ENCODE data around the gene SLC22A2. TPM values are rescaled to one million over a fixed set of nuclear protein-coding genes. Genes with fewer than 3 reads are reported as not detected.

SLC22A2 gene
- total RNA-seq, 1 experiment from 2014 or later: 0.96 TPM

GRCh38 chr6:160248538-160248937 is 10.1 kb downstream of the SLC22A2 start:
- no peak for TF ChIP-seq USF2 (CRISPR knock-in tag; IDR thresholded peaks at IDR 0.05)
- no peak for TF ChIP-seq ZNF219 (CRISPR knock-in tag; IDR thresholded peaks at IDR 0.05; ENCODE audit: borderline replicate concordance)
- TF ChIP-seq GRHL2 (CRISPR knock-in tag; IDR thresholded peaks at IDR 0.05; ENCODE audit: insufficient replicate concordance, severe bottlenecking): no peak
- no peak for TF ChIP-seq SOX15 (CRISPR knock-in tag; IDR thresholded peaks at IDR 0.05)
- Mint-ChIP-seq H3K4me1 (peaks cover 76% of the 10 kb centered on the region), H3K36me3 (peaks cover 11% of the 10 kb centered on the region), H3K27me3 (ENCODE audit: low read depth) (peaks cover under 1% of the 10 kb centered on the region; the same call in 1 of the 2 replicates), H3K4me3 (no peak overlapping the region), H3K27ac (peak overlapping the region; percentile 58; the same call in 1 of the 2 replicates), H3K9me3 (peaks cover 5% of the 10 kb centered on the region; the same call in 1 of the 2 replicates)
- no peak for ATAC-seq
- no peak for DNase-seq (ENCODE audit: low spot score)
- POLR2A ChIA-PET: no interaction called here
- CTCF ChIA-PET: no interaction called here

DNA sequence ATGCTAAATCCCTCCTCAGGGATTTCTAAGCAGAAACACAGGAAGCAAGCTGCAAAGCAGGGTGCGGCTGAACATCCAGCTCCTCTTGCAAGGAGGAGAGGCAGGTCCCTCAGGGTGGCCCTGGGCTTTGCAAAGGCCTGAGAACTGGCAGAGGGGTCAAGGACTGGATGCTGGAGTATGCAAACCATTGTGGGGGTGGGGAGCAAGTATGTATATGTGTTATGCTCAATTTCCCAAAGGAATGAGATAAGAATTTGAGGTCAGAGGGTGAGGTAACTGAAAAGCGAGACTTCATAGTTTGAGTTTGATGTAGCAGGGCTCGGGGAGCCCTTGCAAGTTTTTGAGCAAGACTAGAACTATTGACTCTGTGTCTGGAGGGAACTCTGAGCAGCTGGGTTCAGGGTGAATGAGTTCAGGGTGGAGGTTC is 11.2 kb downstream of the SLC22A2 start:
- Mint-ChIP-seq H3K36me3 (peaks cover 10% of the 10 kb centered on the region), H3K27me3 (ENCODE audit: low read depth) (peaks cover 4% of the 10 kb centered on the region; the same call in 1 of the 2 replicates), H3K4me3 (no peak overlapping the region), H3K4me1 (peaks cover 80% of the 10 kb centered on the region), H3K27ac (peak overlapping the region; percentile 83), H3K9me3 (peaks cover 5% of the 10 kb centered on the region; the same call in 1 of the 2 replicates)
- DNase-seq (ENCODE audit: low spot score) (no peak), ATAC-seq (peak; percentile 23)
- ChIA-PET POLR2A (no interaction called here), CTCF (interaction anchor here (0.6 to 1.4 kb wide), 2 partner anchors 49 to 109 kb away, joined by 3 to 4 read pairs; no protein-coding TSS in a partner anchor)
- TF ChIP-seq ATF1 (CRISPR knock-in tag; IDR thresholded peaks at IDR 0.05): no peak
- no peak for TF ChIP-seq CREB1 (CRISPR knock-in tag; IDR thresholded peaks at IDR 0.05)
- TF ChIP-seq HMGA2 (CRISPR knock-in tag; IDR thresholded peaks at IDR 0.05): no peak
- TF ChIP-seq ATF6 (CRISPR knock-in tag; IDR thresholded peaks at IDR 0.05): no peak
- no peak for TF ChIP-seq GRHL2 (CRISPR knock-in tag; IDR thresholded peaks at IDR 0.05; ENCODE audit: insufficient replicate concordance, severe bottlenecking)
- no peak for TF ChIP-seq USF2 (CRISPR knock-in tag; IDR thresholded peaks at IDR 0.05)
- no peak for TF ChIP-seq CBFB (CRISPR knock-in tag; IDR thresholded peaks at IDR 0.05; ENCODE audit: low read depth)
- TF ChIP-seq, protein P1, sequence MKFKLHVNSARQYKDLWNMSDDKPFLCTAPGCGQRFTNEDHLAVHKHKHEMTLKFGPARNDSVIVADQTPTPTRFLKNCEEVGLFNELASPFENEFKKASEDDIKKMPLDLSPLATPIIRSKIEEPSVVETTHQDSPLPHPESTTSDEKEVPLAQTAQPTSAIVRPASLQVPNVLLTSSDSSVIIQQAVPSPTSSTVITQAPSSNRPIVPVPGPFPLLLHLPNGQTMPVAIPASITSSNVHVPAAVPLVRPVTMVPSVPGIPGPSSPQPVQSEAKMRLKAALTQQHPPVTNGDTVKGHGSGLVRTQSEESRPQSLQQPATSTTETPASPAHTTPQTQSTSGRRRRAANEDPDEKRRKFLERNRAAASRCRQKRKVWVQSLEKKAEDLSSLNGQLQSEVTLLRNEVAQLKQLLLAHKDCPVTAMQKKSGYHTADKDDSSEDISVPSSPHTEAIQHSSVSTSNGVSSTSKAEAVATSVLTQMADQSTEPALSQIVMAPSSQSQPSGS (CRISPR knock-in tag; IDR thresholded peaks at IDR 0.05; ENCODE audit: borderline replicate concordance, low read depth): no peak
- no peak for TF ChIP-seq TEAD4 (CRISPR knock-in tag; IDR thresholded peaks at IDR 0.05)
- TF ChIP-seq ESRRA (CRISPR knock-in tag; IDR thresholded peaks at IDR 0.05; ENCODE audit: borderline replicate concordance): no peak

DNA sequence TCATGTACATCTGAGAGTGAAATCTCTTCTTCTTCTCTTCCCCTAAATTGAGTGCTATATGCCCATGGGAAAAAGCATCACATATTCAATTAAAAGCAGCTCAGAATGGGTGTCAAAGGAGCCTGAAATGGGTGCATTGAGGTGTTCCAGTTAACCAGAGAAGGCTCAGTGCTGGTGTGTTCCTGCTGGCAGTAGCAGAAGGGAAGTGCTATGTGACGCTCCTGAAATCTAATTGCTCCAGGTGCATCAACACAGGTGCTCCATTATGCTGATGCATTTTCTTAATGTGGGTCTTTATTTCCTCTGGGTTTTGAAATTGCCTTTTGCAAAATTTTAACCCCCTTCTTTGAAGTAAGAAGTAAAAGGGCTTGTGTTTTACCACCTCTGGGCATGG is 17.9 kb downstream of the SLC22A2 start:
- Mint-ChIP-seq H3K4me3 (peak overlapping the region; percentile 11; the same call in 1 of the 2 replicates), H3K4me1 (peaks cover 55% of the 10 kb centered on the region), H3K36me3 (peaks cover 41% of the 10 kb centered on the region), H3K9me3 (peaks cover 35% of the 10 kb centered on the region), H3K27me3 (ENCODE audit: low read depth) (peaks cover 9% of the 10 kb centered on the region), H3K27ac (peak overlapping the region; percentile 92)
- POLR2A ChIA-PET: interaction anchor here (0.6 to 1.4 kb wide), 2 partner anchors 13 to 60 kb away, joined by 3 read pairs; no protein-coding TSS in a partner anchor
- CTCF ChIA-PET: interaction anchor here (1.2 to 1.5 kb wide), 4 partner anchors 18 to 102 kb away, joined by 3 to 5 read pairs (median 4); no protein-coding TSS in a partner anchor
- TF ChIP-seq CREB1 (CRISPR knock-in tag; IDR thresholded peaks at IDR 0.05) (no peak), MYBL2 (CRISPR knock-in tag; IDR thresholded peaks at IDR 0.05) (no peak), ZNF423 (CRISPR knock-in tag; IDR thresholded peaks at IDR 0.05) (no peak), NFATC4 (CRISPR knock-in tag; IDR thresholded peaks at IDR 0.05) (no peak), GABPB1 (CRISPR knock-in tag; IDR thresholded peaks at IDR 0.05) (no peak), ZNF317 (CRISPR knock-in tag; IDR thresholded peaks at IDR 0.05; ENCODE audit: borderline replicate concordance, low read depth) (no peak), ZNF138 (CRISPR knock-in tag; conservative IDR thresholded peaks at IDR 0.05) (no peak), FOXK1 (CRISPR knock-in tag; IDR thresholded peaks at IDR 0.05) (no peak), RORB (CRISPR knock-in tag; IDR thresholded peaks at IDR 0.05) (no peak), MAX (CRISPR knock-in tag; IDR thresholded peaks at IDR 0.05) (no peak), ZNF219 (CRISPR knock-in tag; IDR thresholded peaks at IDR 0.05; ENCODE audit: borderline replicate concordance) (no peak), CREM (CRISPR knock-in tag; IDR thresholded peaks at IDR 0.05) (no peak)
- TF ChIP-seq, protein P2, sequence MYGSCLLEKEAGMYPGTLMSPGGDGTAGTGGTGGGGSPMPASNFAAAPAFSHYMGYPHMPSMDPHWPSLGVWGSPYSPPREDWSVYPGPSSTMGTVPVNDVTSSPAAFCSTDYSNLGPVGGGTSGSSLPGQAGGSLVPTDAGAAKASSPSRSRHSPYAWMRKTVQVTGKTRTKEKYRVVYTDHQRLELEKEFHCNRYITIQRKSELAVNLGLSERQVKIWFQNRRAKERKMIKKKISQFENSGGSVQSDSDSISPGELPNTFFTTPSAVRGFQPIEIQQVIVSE (CRISPR knock-in tag; IDR thresholded peaks at IDR 0.05; ENCODE audit: borderline replicate concordance): no peak
- ATAC-seq (peak; percentile 73), DNase-seq (ENCODE audit: low spot score) (no peak)
